Measurements from ENCODE around the gene PDLIM5.

Gene PDLIM5

GRCh38 chr4:94650134-94650495, 198.4 kb downstream of the PDLIM5 start (continued):
- TF ChIP-seq TSHZ2 (CRISPR knock-in tag; IDR thresholded peaks at IDR 0.05) = no peak

GRCh38 chr4:94650690-94651089, 198.9 kb downstream of the PDLIM5 start:
- no peak for ATAC-seq
- no peak for TF ChIP-seq ESRRG (CRISPR knock-in tag; IDR thresholded peaks at IDR 0.05)
- no peak for TF ChIP-seq TSHZ2 (CRISPR knock-in tag; IDR thresholded peaks at IDR 0.05)
- TF ChIP-seq, protein P1, sequence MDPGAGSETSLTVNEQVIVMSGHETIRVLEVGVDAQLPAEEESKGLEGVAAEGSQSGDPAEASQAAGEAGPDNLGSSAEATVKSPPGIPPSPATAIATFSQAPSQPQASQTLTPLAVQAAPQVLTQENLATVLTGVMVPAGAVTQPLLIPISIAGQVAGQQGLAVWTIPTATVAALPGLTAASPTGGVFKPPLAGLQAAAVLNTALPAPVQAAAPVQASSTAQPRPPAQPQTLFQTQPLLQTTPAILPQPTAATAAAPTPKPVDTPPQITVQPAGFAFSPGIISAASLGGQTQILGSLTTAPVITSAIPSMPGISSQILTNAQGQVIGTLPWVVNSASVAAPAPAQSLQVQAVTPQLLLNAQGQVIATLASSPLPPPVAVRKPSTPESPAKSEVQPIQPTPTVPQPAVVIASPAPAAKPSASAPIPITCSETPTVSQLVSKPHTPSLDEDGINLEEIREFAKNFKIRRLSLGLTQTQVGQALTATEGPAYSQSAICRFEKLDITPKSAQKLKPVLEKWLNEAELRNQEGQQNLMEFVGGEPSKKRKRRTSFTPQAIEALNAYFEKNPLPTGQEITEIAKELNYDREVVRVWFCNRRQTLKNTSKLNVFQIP (CRISPR knock-in tag; IDR thresholded peaks at IDR 0.05; ENCODE audit: borderline replicate concordance, low read depth) = no peak
- TF ChIP-seq, protein P2, sequence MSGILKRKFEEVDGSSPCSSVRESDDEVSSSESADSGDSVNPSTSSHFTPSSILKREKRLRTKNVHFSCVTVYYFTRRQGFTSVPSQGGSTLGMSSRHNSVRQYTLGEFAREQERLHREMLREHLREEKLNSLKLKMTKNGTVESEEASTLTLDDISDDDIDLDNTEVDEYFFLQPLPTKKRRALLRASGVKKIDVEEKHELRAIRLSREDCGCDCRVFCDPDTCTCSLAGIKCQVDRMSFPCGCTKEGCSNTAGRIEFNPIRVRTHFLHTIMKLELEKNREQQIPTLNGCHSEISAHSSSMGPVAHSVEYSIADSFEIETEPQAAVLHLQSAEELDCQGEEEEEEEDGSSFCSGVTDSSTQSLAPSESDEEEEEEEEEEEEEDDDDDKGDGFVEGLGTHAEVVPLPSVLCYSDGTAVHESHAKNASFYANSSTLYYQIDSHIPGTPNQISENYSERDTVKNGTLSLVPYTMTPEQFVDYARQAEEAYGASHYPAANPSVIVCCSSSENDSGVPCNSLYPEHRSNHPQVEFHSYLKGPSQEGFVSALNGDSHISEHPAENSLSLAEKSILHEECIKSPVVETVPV (CRISPR knock-in tag; IDR thresholded peaks at IDR 0.05) = no peak
- no peak for TF ChIP-seq GLIS3 (CRISPR knock-in tag; IDR thresholded peaks at IDR 0.05)
- no peak for TF ChIP-seq ZFP3 (CRISPR knock-in tag; IDR thresholded peaks at IDR 0.05)
- TF ChIP-seq ZNF70 (CRISPR knock-in tag; IDR thresholded peaks at IDR 0.05) = no peak
- no peak for TF ChIP-seq ZFP30 (CRISPR knock-in tag; IDR thresholded peaks at IDR 0.05)

GRCh38 chr4:94653095-94653649, 201.4 kb downstream of the PDLIM5 start:
- ATAC-seq = peak; percentile 61; the same call in 1 of the 3 replicates
- TF ChIP-seq, protein P3, sequence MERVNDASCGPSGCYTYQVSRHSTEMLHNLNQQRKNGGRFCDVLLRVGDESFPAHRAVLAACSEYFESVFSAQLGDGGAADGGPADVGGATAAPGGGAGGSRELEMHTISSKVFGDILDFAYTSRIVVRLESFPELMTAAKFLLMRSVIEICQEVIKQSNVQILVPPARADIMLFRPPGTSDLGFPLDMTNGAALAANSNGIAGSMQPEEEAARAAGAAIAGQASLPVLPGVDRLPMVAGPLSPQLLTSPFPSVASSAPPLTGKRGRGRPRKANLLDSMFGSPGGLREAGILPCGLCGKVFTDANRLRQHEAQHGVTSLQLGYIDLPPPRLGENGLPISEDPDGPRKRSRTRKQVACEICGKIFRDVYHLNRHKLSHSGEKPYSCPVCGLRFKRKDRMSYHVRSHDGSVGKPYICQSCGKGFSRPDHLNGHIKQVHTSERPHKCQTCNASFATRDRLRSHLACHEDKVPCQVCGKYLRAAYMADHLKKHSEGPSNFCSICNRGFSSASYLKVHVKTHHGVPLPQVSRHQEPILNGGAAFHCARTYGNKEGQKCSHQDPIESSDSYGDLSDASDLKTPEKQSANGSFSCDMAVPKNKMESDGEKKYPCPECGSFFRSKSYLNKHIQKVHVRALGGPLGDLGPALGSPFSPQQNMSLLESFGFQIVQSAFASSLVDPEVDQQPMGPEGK (CRISPR knock-in tag; IDR thresholded peaks at IDR 0.05; ENCODE audit: borderline replicate concordance) = no peak; the same call in 1 of the 2 replicates
- TF ChIP-seq CREB5 (CRISPR knock-in tag; IDR thresholded peaks at IDR 0.05; ENCODE audit: low read depth) = peak; percentile 78
- TF ChIP-seq PPARA (CRISPR knock-in tag; IDR thresholded peaks at IDR 0.05; ENCODE audit: borderline replicate concordance) = no peak
- peak; percentile 85 for TF ChIP-seq GLIS3 (CRISPR knock-in tag; IDR thresholded peaks at IDR 0.05)
- TF ChIP-seq ZFP30 (CRISPR knock-in tag; IDR thresholded peaks at IDR 0.05) = no peak
- TF ChIP-seq ZNF8 (CRISPR knock-in tag; IDR thresholded peaks at IDR 0.05) = peak; percentile 45; the same call in 1 of the 2 replicates
- peak; percentile 98 for TF ChIP-seq TCF4 (CRISPR knock-in tag; IDR thresholded peaks at IDR 0.05; ENCODE audit: borderline replicate concordance)
- TF ChIP-seq SNAI2 (CRISPR knock-in tag; IDR thresholded peaks at IDR 0.05) = 0 out of 2 replicates have a peak, but pooled peaks have one; percentile 55
- no peak; the same call in 1 of the 2 replicates for TF ChIP-seq ZFP3 (CRISPR knock-in tag; IDR thresholded peaks at IDR 0.05)
- TF ChIP-seq, protein P1 (CRISPR knock-in tag; IDR thresholded peaks at IDR 0.05; ENCODE audit: borderline replicate concordance, low read depth) = no peak; the same call in 1 of the 2 replicates
- TF ChIP-seq ARNTL (CRISPR knock-in tag; IDR thresholded peaks at IDR 0.05; ENCODE audit: borderline replicate concordance, low read depth) = peak; percentile 27; the same call in 1 of the 2 replicates
- TF ChIP-seq OSR1 (CRISPR knock-in tag; IDR thresholded peaks at IDR 0.05) = no peak
- no peak for TF ChIP-seq ZC3H10 (CRISPR knock-in tag; IDR thresholded peaks at IDR 0.05)
- peak; percentile 99 for TF ChIP-seq TSHZ2 (CRISPR knock-in tag; IDR thresholded peaks at IDR 0.05)
- no peak for TF ChIP-seq CSDC2 (CRISPR knock-in tag; IDR thresholded peaks at IDR 0.05)
- TF ChIP-seq TOX (CRISPR knock-in tag; IDR thresholded peaks at IDR 0.05; ENCODE audit: borderline replicate concordance) = no peak
- TF ChIP-seq RARB (CRISPR knock-in tag; IDR thresholded peaks at IDR 0.05) = no peak

Data from SK-N-SH treated with all-trans-retinoic acid at 6 μM for 48 hours (cell line).